ENCODE data around the gene ZNF579. TPM values are rescaled to one million over a fixed set of nuclear protein-coding genes. Genes with fewer than 3 reads are reported as not detected.

Gene ZNF579
- total RNA-seq, 2 donors from 2014 or later, result 7.4 to 7.6 TPM

DNA sequence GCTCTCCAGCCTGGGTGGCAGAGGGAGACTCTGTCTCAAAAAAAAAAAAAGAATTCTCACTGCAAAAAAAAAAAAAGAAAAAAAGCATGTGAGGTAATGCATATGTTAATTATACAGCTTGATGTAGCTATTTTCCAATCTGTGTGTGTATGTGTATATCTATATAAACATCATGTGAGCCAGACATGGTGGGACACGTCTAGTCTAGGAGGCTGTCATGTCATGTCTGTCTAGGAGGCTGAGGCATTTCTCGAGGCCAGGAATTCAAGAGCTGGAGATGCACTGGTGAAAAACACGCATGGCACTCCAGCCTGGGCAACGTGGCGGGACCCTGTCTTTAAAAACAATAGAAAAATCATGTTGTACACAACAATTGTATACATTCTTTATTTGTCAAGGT is 28.4 kb downstream of the ZNF579 start:
- intact Hi-C loops (cut with DNase I), result no loop called here
- DNase-seq (ENCODE audit: low spot score), result no peak

DNA sequence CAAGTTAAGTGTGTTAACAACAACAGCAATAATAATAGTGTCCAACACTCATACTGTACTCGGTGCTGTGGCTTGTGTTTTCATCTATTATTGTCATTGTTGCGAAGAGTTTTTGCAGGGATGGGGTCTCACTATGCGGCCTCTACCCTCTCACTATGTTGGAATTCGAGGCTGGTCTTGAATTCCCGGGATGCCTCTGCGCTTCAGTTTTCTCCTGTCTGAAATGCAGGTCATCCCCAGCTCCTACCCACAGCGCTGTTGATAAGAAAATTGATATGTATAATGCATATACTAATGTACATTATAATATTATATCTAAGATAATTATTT is 30.4 kb downstream of the ZNF579 start:
- no peak for DNase-seq (ENCODE audit: low spot score)
- intact Hi-C loops (cut with DNase I), result no loop called here

DNA sequence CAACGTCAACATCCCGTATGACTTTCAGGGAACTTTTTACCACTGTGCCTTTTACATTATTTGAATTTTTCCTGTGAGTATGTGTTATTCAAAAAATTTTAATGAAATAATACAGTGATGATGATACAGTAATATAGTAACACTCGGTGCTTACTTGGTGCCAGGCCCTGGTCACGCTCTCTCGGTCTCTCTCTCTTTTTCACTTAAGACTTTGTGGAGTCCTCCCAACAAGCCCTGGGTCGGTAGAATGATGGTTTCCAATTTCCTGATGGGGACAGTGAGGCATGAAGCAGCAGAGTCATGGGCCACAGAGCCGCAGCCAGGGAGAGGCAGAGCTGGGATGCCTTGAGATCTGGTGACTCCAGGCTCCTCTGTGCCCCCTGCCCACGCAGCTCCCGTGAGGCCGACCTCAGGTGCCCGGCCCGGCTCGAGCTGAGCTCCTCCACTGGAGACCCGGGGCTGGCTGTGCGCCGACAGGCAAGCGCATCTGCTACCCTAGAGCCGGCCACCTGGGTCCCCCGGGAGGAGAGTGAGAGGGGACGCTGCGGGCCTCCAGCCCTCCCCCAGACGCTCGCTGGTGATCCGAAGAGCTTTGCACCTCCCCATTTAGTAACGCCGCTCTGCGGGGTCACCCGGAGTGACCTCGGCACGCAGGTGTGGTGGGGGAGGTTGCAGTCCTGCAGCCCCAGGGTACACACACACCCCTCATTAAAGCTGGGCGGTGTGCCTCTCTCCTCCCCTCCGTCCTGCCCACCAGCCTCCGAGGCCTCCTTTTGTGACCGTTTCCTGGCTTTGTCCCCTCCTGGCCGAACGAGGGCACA is 30.9 kb downstream of the ZNF579 start:
- DNase-seq (ENCODE audit: low spot score), result no peak
- intact Hi-C loops (cut with DNase I), result no loop called here

GRCh38 chr19:55546822-55547614 is 33.6 kb downstream of the ZNF579 start:
- DNase-seq (ENCODE audit: low spot score), result peak; percentile 92
- intact Hi-C loops (cut with DNase I), result no loop called here

GRCh38 chr19:55546011-55546410 is 34.6 kb downstream of the ZNF579 start:
- intact Hi-C loops (cut with DNase I), result no loop called here
- DNase-seq (ENCODE audit: low spot score), result no peak

DNA sequence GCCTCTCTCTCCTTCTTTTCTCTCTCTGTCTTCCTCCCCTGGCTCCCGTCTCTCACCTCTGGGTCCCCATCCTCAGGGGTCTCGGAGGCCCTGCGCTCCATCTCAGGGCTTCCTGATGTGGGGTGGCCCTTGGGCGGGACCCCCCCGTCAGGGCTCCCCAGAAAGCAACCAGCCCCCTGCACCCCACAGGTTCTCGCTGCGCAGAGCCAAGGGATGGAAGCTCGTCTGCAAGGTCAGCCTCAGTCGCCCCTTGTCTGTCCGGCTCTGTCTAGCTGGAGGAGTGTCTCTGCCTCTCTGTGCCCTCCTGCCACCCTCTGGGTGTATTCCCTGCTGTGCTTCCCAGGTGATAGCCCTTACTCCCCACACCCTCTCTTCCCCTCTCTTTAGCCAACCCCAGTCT is 35.2 kb downstream of the ZNF579 start, which contains the start of gene SBK3:
Gene SBK3, minus strand, starts transcription at position 101 of the 400 bp plus-strand sequence. Its CDS starts 0 bp downstream, at position 101.
- intact Hi-C loops (cut with DNase I), result no loop called here
- DNase-seq (ENCODE audit: low spot score), result no peak

DNA sequence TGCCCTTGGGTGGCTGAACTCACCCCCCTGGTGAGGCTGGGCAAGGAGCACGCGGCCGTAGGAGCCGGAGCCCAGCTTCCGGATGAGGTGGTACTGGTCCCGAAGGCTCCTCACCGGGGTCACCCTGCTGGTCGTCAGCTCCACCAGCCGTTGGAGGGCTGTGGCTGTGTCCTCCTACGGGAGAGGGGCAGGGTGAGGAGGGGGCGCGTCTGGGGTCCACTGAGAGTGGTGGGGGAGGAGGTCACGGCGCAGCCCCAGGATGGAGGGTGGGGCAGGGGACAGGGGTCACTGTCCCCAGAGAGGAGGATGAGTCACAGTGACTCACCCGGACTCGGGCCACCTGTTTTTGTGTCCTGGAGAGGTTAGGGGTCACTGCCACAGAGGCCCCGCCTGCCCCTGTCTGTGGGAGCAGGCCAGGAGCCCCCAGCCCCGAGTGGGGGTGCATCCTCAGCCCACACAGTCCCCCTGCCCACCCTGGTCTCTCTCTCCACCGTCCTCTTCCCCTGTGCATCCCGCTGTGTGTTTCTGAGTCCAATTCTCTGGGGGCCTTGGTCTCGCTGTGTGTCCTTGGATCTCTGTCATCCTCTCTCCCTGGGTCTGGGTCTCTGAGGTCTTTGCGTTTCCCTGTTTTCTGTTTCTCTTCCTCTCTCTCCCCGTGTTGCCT is 35.7 kb downstream of the ZNF579 start:
- intact Hi-C loops (cut with DNase I), result no loop called here
- no peak for DNase-seq (ENCODE audit: low spot score)

- no peak for DNase-seq (ENCODE audit: low spot score)
- intact Hi-C loops (cut with DNase I), result no loop called here
Observed at GRCh38 chr19:55544014-55544413, 36.6 kb downstream of the ZNF579 start.

GRCh38 chr19:55543567-55543966 is 37.1 kb downstream of the ZNF579 start:
- no peak for DNase-seq (ENCODE audit: low spot score)
- intact Hi-C loops (cut with DNase I), result no loop called here

- no peak for DNase-seq (ENCODE audit: low spot score)
- intact Hi-C loops (cut with DNase I), result no loop called here
Observed at GRCh38 chr19:55542292-55542855, 38.3 kb downstream of the ZNF579 start.

DNA sequence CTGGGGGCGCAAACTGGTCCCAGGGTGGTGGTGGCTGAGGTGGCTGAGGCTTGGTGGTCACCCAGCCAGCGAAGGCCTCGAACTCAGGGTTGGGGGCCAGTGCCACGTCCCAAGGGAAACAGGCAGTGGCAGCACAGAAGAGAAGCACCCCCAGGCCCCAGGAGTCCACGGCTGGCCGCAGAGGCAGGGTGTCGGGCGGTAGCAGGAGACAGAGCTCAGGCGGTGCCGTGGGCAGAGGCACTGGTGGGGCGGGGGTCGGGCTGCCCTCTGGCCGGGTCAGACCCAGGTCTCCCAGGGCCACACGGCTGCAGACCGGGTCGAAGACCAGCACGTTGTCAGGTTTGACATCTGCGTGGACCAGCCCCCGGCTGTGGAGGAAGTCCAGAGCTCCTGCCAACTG is 39.6 kb downstream of the ZNF579 start:
- intact Hi-C loops (cut with DNase I), result no loop called here
- DNase-seq (ENCODE audit: low spot score), result no peak

GRCh38 chr19:55540619-55541018 is 40.0 kb downstream of the ZNF579 start:
- intact Hi-C loops (cut with DNase I), result no loop called here
- no peak for DNase-seq (ENCODE audit: low spot score)

GRCh38 chr19:55539090-55539984 is 41.3 kb downstream of the ZNF579 start:
- no peak for DNase-seq (ENCODE audit: low spot score)
- intact Hi-C loops (cut with DNase I), result loop anchor here in 1 of 2 donors (5.0 kb wide), 1 partner anchor 728 kb away; no protein-coding TSS in a partner anchor

DNA sequence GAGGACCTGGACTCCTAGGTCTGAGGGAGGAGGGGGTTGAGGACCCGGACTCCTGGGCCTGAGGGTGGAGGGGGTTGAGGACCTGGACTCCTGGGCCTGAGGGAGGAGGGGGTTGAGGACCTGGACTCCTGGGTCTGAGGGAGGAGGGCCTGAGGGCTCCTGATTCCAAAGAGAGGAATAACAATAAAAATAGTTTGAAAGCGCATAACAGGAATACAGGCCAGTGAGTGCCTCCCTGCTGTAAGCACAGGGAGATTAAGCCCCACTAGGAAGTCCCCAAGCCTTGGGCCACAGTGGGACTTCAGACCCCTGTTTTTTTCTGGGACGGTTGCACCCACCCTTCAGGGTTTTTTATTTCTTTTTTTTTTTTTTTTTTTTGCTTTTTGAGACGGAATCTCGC is 42.5 kb downstream of the ZNF579 start:
- no peak for DNase-seq (ENCODE audit: low spot score)
- intact Hi-C loops (cut with DNase I), result loop anchor here in 1 of 2 donors (5.0 kb wide), 1 partner anchor 729 kb away; no protein-coding TSS in a partner anchor

- intact Hi-C loops (cut with DNase I), result loop anchor here in 1 of 2 donors (5.0 kb wide), 1 partner anchor 730 kb away; no protein-coding TSS in a partner anchor
- DNase-seq (ENCODE audit: low spot score), result no peak
Observed at GRCh38 chr19:55537741-55538111, 42.9 kb downstream of the ZNF579 start.

- DNase-seq (ENCODE audit: low spot score), result no peak
- intact Hi-C loops (cut with DNase I), result loop anchor here in 1 of 2 donors (5.0 kb wide), 1 partner anchor 730 kb away; no protein-coding TSS in a partner anchor
Observed at GRCh38 chr19:55536951-55537740, 43.5 kb downstream of the ZNF579 start, which contains the start of gene SBK2. Gene SBK2, minus strand, starts transcription at chr19:55537133. Its CDS starts 839 bp downstream, at chr19:55536294.

DNA sequence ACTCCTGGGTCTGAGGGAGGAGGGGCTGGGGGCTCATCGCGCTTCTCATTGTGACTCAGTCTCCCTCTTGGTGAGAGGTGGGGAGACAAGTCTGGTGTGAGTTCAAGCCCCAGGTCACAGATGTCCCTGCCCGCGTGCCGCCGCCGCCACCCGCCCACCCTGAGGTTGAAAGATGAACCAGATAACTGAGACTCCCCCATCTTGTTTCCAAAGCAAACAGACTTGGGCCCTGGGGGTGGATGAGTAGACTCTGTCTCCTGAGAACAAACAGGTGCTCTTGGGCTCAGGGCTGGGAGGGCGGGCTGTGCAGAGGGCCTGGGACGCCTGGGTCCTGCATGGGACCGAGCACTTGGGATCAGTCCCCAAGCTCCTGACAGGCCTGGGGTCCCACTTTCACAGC is 44.3 kb downstream of the ZNF579 start:
- intact Hi-C loops (cut with DNase I), result loop anchor here in 1 of 2 donors (5.0 kb wide), 1 partner anchor 731 kb away; no protein-coding TSS in a partner anchor
- DNase-seq (ENCODE audit: low spot score), result no peak

Data from posterior vena cava (tissue), 2 donors.